ENCODE results near the gene CLPX.

DNA sequence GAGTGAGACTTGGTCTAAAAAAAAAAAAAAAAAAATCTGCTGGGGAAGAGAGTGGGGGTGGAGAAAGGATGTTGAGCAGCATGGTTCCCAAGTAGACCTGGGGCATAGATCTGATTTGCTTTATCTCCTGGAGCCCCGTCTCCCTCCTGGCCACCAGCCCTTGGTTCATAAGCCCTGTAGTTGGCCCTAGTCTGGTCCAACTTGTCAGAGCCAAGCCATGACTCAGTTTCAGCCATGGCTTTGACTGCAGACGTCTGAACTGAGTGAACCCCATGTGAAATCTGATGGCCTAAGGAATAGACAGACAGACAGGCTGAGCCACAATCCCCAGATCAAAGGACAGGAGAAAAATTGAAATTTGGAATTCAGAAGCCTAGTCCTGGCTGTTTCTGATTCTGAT, 28.1 kb upstream of the CLPX start:
- TF ChIP-seq CTCF (conservative IDR thresholded peaks at IDR 0.05; ENCODE audit: low read length) (no peak), EZH2phosphoT487 (IDR thresholded peaks at IDR 0.05; ENCODE audit: borderline replicate concordance, low read depth, low read length) (no peak)

Measured in OCI-LY7 (cell line).